Fibroblast of skin of back (primary cell): Measurements from ENCODE around the gene GGN. TPM values are rescaled to one million over a fixed set of nuclear protein-coding genes. Genes with fewer than 3 reads are reported as not detected.
"Not testable (repeated sequence)": the region's sequence is repeated elsewhere in the genome, so short reads cannot be mapped to it uniquely, and the experiment has no call there.

Source experiments
- DNase-seq: peaks from one replicate; pipeline ENCODE4 v3.0.0-alpha.2; 2013
- polyA plus RNA-seq, 2 experiments: library from polyadenylated mRNA; unstranded; fragments of 120-200 nt; gene quantifications; one replicate each; pipeline ENCODE4 v1.2.1, GENCODE V29; 2013; ENCODE audit not compliant: insufficient read length in 2 of 2

GGN gene
- polyA plus RNA-seq (2013, experiment 1 of 2; ENCODE audit: insufficient read length) = 1.8 TPM
- polyA plus RNA-seq (2013, experiment 2 of 2; ENCODE audit: insufficient read length) = 1.5 TPM

GRCh38 chr19:38387550-38388348, at the start of gene GGN:
Gene GGN, minus strand, starts transcription at chr19:38388034. Its CDS starts 773 bp downstream, at chr19:38387261.
- DNase-seq = peak; percentile 91

- no peak for DNase-seq
These were observed 49.5 kb upstream of the GGN start for GRCh38 chr19:38437295-38437694.

- no peak for DNase-seq
These were observed 46.8 kb upstream of the GGN start for GRCh38 chr19:38434549-38435051.

DNA sequence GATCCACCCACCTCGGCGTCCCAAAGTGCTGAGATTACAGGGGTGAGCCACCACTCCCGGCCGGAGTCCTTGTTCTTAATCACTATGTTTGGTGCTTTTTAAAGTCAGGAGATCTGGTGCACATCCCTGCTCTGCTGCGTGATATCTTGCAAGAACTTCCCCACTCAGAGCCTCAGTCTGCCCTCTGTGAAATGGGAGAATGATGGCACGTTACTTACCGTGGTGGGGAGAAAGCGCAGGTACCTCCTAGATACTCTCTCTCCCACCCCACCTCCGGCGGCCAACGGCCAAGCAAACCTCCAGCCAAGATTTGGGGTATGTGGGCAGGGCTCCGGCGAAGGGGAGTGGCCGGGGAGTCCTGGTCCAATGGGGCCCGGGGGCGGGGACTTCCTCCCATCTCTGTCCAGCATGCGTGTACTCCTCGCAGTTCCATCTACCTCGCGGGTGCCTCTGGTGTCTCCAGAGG, 45.5 kb upstream of the GGN start, which contains the start of gene RYR1:
Gene RYR1 (plus strand): TSS at position 424 of the 466 bp plus-strand sequence. CDS start 139 bp downstream, outside the sequence.
- DNase-seq = peak; percentile 12

- DNase-seq = no peak
These were observed 43.1 kb upstream of the GGN start for GRCh38 chr19:38430931-38431330.

GRCh38 chr19:38429811-38430156, 42.0 kb upstream of the GGN start:
- DNase-seq = no peak

DNA sequence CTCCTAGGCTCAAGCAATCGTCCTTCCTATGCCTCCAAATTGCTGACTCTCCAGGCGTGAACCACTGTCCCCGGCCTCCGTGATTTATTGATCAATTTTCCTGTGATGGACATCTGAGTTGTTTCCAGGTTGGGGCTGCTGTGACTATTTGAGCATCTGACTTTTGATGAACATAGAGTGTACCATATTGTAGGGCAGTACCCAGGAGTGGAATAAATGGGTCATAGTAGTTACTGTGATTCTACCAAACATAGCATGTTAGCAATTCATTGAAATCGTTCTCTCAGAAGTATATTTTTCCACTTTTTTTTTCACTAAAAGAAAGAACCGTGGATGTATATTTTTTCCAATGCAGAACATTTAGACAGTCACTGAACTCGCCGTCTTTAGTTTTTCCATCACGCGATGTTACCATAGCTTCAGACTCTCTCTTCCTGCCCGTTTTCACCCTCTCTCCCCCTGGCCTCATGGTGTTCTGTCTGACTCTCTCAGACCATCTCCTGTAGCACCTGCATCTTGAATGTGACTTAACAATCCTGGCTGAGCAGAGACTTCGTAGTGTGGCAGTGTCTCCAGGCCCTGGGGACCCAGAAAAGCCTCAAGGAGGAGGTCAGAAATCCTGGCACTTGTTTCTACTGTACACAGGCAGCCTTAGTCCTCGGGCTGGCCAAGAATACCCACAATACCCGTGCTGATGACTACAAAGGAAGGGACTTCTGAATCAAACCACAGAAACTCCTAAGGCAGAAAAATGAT, 41.4 kb upstream of the GGN start:
- DNase-seq = no peak

GRCh38 chr19:38427035-38427677, 39.3 kb upstream of the GGN start:
- not testable (repeated sequence) for DNase-seq

DNA sequence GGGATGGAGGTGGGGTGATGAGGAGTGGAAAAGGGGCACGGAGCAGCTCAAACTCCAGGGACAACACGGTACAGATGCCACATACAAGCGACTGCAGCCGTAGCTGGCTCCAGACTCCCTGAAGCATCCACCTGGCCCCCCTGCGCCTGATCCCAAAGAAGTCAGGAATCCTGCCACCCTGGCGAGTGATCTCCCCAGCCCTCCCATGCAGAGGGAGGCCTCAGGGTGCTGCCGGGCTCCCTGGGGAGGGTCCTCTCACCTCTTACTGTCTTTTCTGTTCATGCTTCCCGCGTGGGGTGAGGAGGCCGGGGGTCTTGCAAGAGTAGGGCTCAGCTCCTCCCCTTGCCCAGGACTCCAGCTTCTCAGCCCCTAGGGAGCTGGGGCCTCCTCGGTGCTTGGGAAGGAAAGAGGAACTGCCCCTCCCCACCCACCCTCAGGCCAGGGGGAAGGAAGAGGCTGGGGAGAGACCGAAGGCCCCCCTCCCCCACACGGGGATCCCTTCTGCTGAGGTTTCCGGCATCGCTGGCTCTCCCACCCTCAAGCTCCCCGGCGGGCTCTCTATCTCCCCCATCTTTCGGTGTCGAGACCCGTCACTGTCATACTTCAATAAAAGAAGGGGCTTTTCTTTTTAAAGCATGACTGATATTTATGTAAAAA, 38.1 kb upstream of the GGN start, which contains the start of gene RASGRP4:
Gene RASGRP4 (minus strand): TSS at position 410 of the 657 bp plus-strand sequence. CDS start 128 bp downstream, at position 282.
- no peak for DNase-seq

DNA sequence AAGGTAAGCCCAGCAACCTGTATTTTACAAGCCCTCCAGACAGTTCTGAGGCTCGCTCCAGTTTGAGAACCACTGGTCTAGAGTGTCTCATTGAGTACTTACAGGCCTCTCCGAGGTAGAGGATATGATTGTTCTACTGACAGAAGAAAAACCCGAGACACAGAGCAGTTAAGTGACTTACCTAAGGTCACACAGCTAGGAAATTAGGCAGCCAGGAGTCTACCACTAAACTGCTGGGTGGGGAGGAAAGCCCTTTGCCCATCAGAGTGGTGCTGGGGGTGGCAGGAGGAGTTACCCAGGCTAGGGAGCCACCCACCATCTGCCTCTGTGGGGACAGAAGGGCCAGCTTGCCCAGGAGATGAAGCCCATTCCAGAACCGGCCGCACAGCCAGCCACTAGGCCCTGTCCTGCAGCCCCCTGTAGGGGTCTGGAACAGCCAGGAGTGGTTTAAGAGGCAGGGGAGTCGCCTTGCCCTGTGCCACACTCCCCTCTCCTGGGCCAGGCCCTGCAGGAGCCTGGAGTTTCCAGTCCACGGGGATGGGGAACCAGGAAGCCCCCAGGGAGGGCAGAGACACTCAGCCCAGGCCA, 37.5 kb upstream of the GGN start:
- no peak for DNase-seq

DNA sequence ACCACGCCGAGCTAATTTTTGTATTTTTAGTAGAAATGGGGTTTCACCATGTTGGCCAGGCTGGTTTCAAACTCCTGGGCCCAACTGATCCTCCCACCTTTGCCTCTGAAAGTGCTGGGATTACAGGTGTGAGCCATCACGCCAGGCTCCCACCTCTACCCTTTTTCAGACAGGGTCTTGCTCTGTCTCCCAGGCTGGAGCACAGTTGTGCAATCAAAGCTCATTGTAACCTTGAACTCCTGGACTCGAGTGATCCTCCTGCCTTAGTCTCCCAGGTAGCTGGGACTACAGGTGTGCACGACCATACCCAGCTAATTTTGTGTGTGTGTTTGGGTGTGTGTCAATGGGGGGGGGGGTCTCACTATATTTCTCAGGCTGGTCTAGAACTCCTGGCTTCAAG, 36.4 kb upstream of the GGN start:
- DNase-seq = no peak

- DNase-seq = no peak
These were observed 34.6 kb upstream of the GGN start for GRCh38 chr19:38422438-38422837.

GRCh38 chr19:38421856-38422255, 34.0 kb upstream of the GGN start:
- no peak for DNase-seq

- no peak for DNase-seq
These were observed 33.1 kb upstream of the GGN start for GRCh38 chr19:38420935-38421334.

- no peak for DNase-seq
These were observed 30.0 kb upstream of the GGN start for GRCh38 chr19:38417544-38418506.

DNA sequence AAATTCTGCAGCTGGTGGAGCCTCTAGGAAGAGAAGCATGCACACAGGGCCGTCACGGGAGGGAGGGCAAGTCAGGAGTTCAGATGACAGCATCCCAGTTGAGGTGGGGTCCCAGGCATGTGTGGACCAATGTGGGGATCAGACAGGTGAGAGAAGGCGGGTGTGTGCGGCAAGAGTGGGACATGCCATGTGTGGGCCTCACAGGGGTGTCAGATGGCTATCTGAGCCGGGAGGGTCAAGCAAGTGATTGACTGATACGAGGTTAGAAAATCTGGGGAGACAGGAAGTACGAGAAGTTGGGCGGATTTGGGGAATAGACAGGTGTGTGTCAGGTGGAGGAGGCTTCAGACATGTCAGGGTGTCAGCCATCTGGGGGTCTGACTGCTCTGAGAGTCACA, 29.3 kb upstream of the GGN start:
- DNase-seq = no peak

GRCh38 chr19:38413416-38413815, 25.6 kb upstream of the GGN start:
- DNase-seq = no peak

GRCh38 chr19:38412961-38413360, 25.1 kb upstream of the GGN start:
- no peak for DNase-seq

GRCh38 chr19:38412491-38412890, 24.7 kb upstream of the GGN start:
- DNase-seq = no peak

DNA sequence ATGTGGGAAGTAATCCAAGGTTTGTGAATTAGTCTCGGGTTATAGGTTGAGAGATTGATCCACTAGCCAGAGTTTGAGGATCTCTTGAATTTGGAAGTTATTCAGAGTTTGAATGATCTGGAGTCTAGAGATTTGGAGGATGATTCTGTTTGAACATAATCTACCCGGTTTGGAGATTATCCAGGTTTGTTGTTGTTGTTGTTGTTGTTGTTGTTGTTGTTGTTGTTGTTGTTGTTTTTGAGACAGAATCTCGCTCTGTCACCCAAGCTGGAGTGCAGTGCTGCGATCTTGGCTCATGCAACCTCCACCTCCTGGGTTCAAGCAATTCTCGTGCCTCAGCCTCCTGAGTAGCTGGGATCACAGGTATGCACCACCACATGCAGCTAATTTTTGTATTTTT, 24.1 kb upstream of the GGN start:
- DNase-seq = not testable (repeated sequence)
